HEK293 (cell line): Measurements from ENCODE around the gene PRRT1B.

Source experiments
- CTCF ChIA-PET: fragments of 350-600 bp; formaldehyde crosslinking; extraction: SDS; loops from one replicate; lab custom pipeline; 2021; ENCODE audit warnings: antibody characterized with exemption; lab: Yijun Ruan, JAX
- POLR2A ChIA-PET: fragments of 300-600 bp; formaldehyde crosslinking; extraction: SDS; loops from one replicate; lab custom pipeline; 2020; ENCODE audit warnings: antibody characterized with exemption, inconsistent platforms; lab: Yijun Ruan, JAX
- H3K27ac ChIP-seq: fragments of 200-500 bp; sonication (Bioruptor generic); 2 replicates; pipeline ENCODE4 v1.5.1; 2014; ENCODE audit warnings: low read depth, low read length, control low read depth, inconsistent platforms; ENCODE audit errors: extremely low read depth
- H3K36me3 ChIP-seq, 2 experiments: fragments of 200-500 bp in 1 of 2; sonication (Bioruptor generic) in 1 of 2; 1 replicate in 1 of 2; 2 replicates in 1 of 2; pipeline ENCODE4 v1.5.1; 2014 to 2017; ENCODE audit warnings: inconsistent platforms in 2 of 2, low read length in 2 of 2; ENCODE audit not compliant: control insufficient read depth in 2 of 2, insufficient read depth in 1 of 2
- H3K4me1 ChIP-seq: fragments of 200-500 bp; sonication (Bioruptor generic); 2 replicates; pipeline ENCODE4 v1.5.1; 2014; ENCODE audit warnings: mild to moderate bottlenecking, low read length, inconsistent platforms; ENCODE audit not compliant: control insufficient read depth, insufficient read depth
- H3K4me3 ChIP-seq: 2 replicates; pipeline ENCODE4 v1.5.1; 2011; ENCODE audit warnings: low read depth, mild to moderate bottlenecking, control low read depth, low read length, moderate library complexity
- H3K9me3 ChIP-seq: fragments of 200-500 bp; sonication (Bioruptor generic); 2 replicates; pipeline ENCODE4 v1.5.1; 2014; ENCODE audit warnings: low read depth, low read length, inconsistent platforms; ENCODE audit not compliant: control insufficient read depth, insufficient read depth
- AEBP2 ChIP-seq: fragments of 450-650 bp; formaldehyde crosslinking; IDR thresholded peaks from 2 replicates; pipeline ENCODE4 v1.5.1; 2016; ENCODE audit warnings: missing biosample characterization, missing genetic modification characterization, borderline replicate concordance
- GLI2 ChIP-seq: fragments of 450-650 bp; formaldehyde crosslinking; IDR thresholded peaks from 2 replicates; pipeline ENCODE4; 2017; ENCODE audit warnings: missing biosample characterization, missing genetic modification characterization, low read depth, borderline replicate concordance
- INSM2 ChIP-seq: fragments of 450-650 bp; formaldehyde crosslinking; IDR thresholded peaks from 2 replicates; pipeline ENCODE4 v1.5.1; 2016; ENCODE audit warnings: missing biosample characterization, missing genetic modification characterization
- KLF16 ChIP-seq: fragments of 450-650 bp; formaldehyde crosslinking; IDR thresholded peaks from 2 replicates; pipeline ENCODE4 v1.5.1; 2017; ENCODE audit warnings: missing biosample characterization, missing genetic modification characterization
- REST ChIP-seq: fragments of 450-650 bp; formaldehyde crosslinking; IDR thresholded peaks from 2 replicates; pipeline ENCODE4 v1.5.1; 2016; ENCODE audit warnings: missing biosample characterization, missing genetic modification characterization
- WT1 ChIP-seq: fragments of 450-650 bp; formaldehyde crosslinking; IDR thresholded peaks from 2 replicates; pipeline ENCODE4 v1.5.1; 2016; ENCODE audit warnings: missing biosample characterization, missing genetic modification characterization
- ZBTB1 ChIP-seq: fragments of 450-650 bp; formaldehyde crosslinking; IDR thresholded peaks from 2 replicates; pipeline ENCODE4 v1.5.1; 2016; ENCODE audit warnings: missing biosample characterization, missing genetic modification characterization
- ZBTB26 ChIP-seq: fragments of 450-650 bp; formaldehyde crosslinking; optimal IDR thresholded peaks from 2 replicates; pipeline ENCODE3; 2016; ENCODE audit warnings: missing biosample characterization, mild to moderate bottlenecking, missing genetic modification characterization
- ZNF132 ChIP-seq: fragments of 450-650 bp; formaldehyde crosslinking; IDR thresholded peaks from 2 replicates; pipeline ENCODE4 v1.5.1; 2017; ENCODE audit warnings: missing biosample characterization, missing genetic modification characterization, borderline replicate concordance
- ZNF18 ChIP-seq: fragments of 450-650 bp; formaldehyde crosslinking; IDR thresholded peaks from 2 replicates; pipeline ENCODE4 v1.5.1; 2016; ENCODE audit warnings: missing biosample characterization, missing genetic modification characterization
- ZNF488 ChIP-seq: fragments of 450-650 bp; formaldehyde crosslinking; IDR thresholded peaks from 2 replicates; pipeline ENCODE4 v1.5.1; 2016; ENCODE audit warnings: missing biosample characterization, missing genetic modification characterization
- ZNF561 ChIP-seq: fragments of 450-650 bp; IDR thresholded peaks from 2 replicates; pipeline ENCODE4 v1.5.1; 2018; ENCODE audit warnings: missing biosample characterization, missing genetic modification characterization, borderline replicate concordance
- ZNF677 ChIP-seq: fragments of 450-650 bp; IDR thresholded peaks from 2 replicates; pipeline ENCODE4 v1.5.0; 2018; ENCODE audit warnings: missing biosample characterization, mild to moderate bottlenecking, missing genetic modification characterization, moderate library complexity
- ZNF791 ChIP-seq: fragments of 450-650 bp; formaldehyde crosslinking; IDR thresholded peaks from 2 replicates; pipeline ENCODE4 v1.5.1; 2016; ENCODE audit warnings: missing biosample characterization, missing genetic modification characterization

Gene PRRT1B

GRCh38 chr9:131516930-131517329, 28.4 kb upstream of the PRRT1B start:
- TF ChIP-seq ZNF677 (tag by site-specific recombination) (no peak), ZNF791 (tag by site-specific recombination) (no peak), ZBTB1 (tag by site-specific recombination) (no peak), ZNF488 (tag by site-specific recombination) (no peak), GLI2 (tag by site-specific recombination) (no peak), ZNF561 (tag by site-specific recombination) (no peak), ZNF18 (tag by site-specific recombination) (no peak)
- TF ChIP-seq, all 188 proteins: peak for 0
- ChIA-PET CTCF (interaction anchor here (0.6 kb wide), 1 partner anchor 471 kb away, joined by 4 read pairs; no protein-coding TSS in a partner anchor), POLR2A (no interaction called here)
- H3K4me3 ChIP-seq: no peak overlapping the region
- no peaks in the 10 kb centered on the region for H3K4me1 ChIP-seq
- H3K9me3 ChIP-seq: no peaks in the 10 kb centered on the region
- peaks cover 9 to 99% of the 10 kb centered on the region in 2 experiments for H3K36me3 ChIP-seq
- no peak overlapping the region for H3K27ac ChIP-seq

GRCh38 chr9:131517761-131518190, 27.5 kb upstream of the PRRT1B start:
- CTCF ChIA-PET: no interaction called here
- H3K36me3 ChIP-seq: peaks cover 9 to 99% of the 10 kb centered on the region in 2 experiments
- TF ChIP-seq KLF16 (tag by site-specific recombination): no peak
- no peak for TF ChIP-seq REST
- no peak for TF ChIP-seq ZNF132 (tag by site-specific recombination)
- TF ChIP-seq INSM2 (tag by site-specific recombination): no peak
- TF ChIP-seq WT1: no peak
- TF ChIP-seq AEBP2: no peak
- TF ChIP-seq ZBTB26 (tag by site-specific recombination): no peak
- POLR2A ChIA-PET: no interaction called here
- H3K4me3 ChIP-seq: no peak overlapping the region
- H3K27ac ChIP-seq: no peak overlapping the region
- H3K9me3 ChIP-seq: no peaks in the 10 kb centered on the region
- H3K4me1 ChIP-seq: no peaks in the 10 kb centered on the region
